Vagina (tissue), 2 donors: ENCODE results near the gene CELF6.

ENCODE experiments used
- POLR2A ChIP-seq, 2 donors: fragments of 450-650 bp; IDR thresholded peaks; one replicate each; pipeline ENCODE4 v1.6.1; 2017; ENCODE audit warnings: antibody characterized with exemption in 2 of 2, mild to moderate bottlenecking in 2 of 2, moderate library complexity in 2 of 2
- TF ChIP-seq, protein P1 (sequence below), 3 experiments: fragments of 450-650 bp in 2 of 3; fragments of 200-600 bp in 1 of 3; sonication (generic) in 1 of 3; IDR thresholded peaks; one replicate each; pipeline ENCODE4 v1.5.1; 2017 to 2019; ENCODE audit warnings: antibody characterized with exemption in 3 of 3, mild to moderate bottlenecking in 2 of 3, moderate library complexity in 2 of 3

DNA sequence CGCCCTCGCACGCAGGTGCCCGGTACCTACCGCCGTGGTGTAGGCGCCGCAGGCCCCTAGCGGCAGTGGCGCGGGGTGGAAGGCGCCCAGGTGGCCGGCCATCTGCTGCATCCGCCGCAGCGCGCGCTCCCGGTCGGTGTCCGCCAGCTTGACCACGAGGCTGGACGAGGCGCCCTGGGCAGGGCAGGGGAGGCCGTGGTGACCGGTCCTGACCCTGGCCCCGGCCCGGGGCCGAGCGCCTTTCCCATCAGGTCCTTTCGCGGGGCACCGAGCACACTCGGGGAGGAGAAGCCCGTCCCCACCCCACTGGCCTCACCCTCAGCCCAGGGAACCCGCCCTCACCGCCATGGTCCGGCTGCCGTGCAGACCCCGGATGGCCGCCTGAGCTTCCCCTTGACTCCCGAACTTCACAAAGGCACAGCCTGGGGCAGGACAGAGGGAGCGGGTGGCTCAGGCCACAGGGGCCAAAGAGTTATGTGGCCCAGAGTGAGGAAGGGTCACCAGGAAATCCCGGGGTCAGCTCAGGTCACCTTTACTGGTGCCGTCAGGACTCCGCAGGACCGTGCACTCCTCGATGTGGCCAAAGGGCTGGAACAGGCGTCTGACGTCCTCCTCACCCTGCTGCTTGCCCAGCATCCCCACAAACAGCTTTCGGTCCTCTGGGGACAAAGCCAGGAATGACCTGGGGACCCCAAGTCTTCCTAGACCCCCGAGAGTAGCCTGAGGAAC, 30.2 kb downstream of the CELF6 start:
- TF ChIP-seq POLR2A (IDR thresholded peaks at IDR 0.05), result no peak
- TF ChIP-seq, protein P1, sequence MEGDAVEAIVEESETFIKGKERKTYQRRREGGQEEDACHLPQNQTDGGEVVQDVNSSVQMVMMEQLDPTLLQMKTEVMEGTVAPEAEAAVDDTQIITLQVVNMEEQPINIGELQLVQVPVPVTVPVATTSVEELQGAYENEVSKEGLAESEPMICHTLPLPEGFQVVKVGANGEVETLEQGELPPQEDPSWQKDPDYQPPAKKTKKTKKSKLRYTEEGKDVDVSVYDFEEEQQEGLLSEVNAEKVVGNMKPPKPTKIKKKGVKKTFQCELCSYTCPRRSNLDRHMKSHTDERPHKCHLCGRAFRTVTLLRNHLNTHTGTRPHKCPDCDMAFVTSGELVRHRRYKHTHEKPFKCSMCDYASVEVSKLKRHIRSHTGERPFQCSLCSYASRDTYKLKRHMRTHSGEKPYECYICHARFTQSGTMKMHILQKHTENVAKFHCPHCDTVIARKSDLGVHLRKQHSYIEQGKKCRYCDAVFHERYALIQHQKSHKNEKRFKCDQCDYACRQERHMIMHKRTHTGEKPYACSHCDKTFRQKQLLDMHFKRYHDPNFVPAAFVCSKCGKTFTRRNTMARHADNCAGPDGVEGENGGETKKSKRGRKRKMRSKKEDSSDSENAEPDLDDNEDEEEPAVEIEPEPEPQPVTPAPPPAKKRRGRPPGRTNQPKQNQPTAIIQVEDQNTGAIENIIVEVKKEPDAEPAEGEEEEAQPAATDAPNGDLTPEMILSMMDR (IDR thresholded peaks at IDR 0.05), result no peak
